NCI-H1417 (cell line): ENCODE data around the gene P2RX6.
A peak's percentile ranks its signal among the peaks of the same experiment; 100 is the strongest.
"Not testable (repeated sequence)": the region's sequence is repeated elsewhere in the genome, so short reads cannot be mapped to it uniquely, and the experiment has no call there.

Experiments
- DNase-seq, 3 experiments: peaks; one replicate each; lab custom pipeline; 2025; lab: John Stamatoyannopoulos, UW

Gene P2RX6

DNA sequence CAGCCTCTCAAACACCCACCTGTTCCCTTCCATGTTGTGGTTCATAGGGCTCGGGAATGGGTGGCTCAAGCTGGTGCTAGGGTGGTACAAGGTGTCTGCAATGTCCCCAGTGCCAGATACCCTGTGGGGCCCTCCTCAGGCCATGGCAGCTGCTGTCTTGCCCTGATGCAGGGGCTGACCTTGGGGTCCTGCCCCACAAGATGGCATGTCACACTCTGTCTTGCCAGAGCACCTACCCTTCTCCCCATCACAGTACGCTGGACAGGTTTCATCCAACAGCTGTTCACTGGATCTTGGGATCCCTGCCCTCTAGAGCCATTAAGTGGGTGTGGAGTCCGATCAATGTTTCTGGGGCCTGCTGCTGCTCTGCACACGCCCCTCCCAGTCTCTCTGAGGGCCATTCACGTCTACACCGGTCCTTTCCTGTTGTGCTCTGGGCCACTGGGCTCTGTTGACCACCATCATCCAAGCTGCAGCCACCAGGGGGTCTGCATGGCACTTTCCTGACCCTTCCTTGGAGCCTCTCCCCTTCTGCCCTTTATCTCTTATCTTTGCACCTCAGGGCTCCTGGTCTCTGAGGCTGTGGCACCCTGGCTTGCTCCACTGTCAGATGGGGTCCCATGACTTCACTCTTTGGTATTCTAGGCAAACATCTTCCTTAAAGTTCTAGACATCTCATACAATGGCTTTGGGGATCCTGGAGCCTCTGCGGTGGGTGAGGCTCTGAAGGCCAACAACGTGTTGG lies 37.9 kb downstream of the P2RX6 start:
- no peak for DNase-seq

GRCh38 chr22:21054046-21054713 lies 39.2 kb downstream of the P2RX6 start:
- DNase-seq, result no peak

DNA sequence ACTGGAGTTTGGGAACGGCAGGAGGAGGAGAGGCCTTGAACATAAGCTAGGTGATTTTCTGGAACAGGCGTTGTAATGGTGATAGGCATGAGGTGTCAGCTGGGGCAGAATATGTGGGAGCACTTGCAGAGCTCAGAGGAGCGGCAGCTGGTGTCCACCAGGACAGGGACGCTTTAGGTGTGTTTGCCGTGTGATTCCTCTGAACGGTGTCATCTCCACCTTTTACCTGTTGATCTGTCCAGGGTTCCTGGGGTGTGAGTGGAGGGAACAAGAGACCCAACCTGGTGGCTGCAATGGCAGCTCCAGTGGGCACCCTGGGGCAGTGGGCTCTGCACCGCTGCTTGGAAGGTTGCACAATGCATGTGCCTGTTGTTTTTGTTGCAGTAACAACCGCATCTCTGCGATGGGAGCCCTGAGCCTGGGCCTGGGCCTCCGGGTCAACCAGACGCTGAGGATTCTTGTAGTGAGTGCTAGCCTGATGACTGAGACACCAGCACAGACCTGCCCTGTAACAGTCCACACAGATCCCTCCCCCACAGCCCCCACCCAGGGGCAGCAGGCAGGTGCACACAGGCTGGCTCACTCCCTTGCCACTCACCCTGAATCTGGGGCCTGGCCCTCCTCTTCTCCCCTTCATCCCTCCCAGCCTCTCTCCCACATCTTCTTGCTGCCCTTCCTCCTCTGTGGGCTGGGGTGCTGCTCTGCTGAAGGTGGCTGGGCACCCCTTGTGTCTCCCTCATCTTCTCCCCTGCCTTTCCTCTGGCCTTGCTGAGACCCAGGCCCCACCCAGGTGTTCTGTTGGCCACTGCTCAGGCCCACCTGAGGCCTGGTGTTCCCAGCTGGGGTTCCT lies 40.0 kb downstream of the P2RX6 start:
- no peak for DNase-seq

DNA sequence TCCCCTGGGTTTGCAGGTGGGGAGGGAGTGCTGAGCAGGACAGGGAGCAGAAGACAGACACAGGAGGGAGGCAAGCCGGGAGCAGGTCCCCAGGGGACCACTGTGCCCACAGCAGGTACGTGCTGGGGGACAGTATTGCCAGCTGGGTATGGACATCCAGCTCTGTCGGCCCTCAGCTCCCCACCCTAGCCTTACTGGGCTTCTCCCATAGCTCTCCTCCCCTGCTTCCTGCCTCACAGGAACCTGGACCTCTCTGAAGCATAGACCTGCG lies 40.5 kb downstream of the P2RX6 start:
- DNase-seq, result no peak

- DNase-seq, result no peak
These were observed 40.9 kb downstream of the P2RX6 start for GRCh38 chr22:21055880-21056319.

DNA sequence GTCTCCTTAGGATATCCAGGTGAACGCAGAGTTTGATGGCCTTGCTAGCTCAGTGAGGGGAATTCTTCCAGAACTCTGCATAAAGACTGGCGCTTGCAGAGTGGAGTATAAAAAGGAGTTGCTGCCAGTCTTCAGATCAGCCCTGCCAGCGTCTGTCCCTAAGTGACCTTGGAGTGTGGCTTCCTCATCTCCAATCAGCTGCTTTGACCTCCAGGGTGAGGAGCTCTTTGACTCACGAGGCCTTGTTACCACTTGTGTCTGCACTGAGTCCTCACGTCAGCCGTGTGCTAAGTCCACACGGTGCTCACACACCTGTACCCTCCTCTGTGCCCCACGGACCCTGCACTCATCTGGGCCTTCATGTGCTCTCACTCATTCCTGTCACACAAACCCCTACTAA lies 45.4 kb downstream of the P2RX6 start:
- not testable (repeated sequence) for DNase-seq

GRCh38 chr22:21061660-21062321 lies 46.8 kb downstream of the P2RX6 start:
- DNase-seq, result not testable (repeated sequence)

- DNase-seq, result not testable (repeated sequence)
These were observed 49.5 kb downstream of the P2RX6 start for GRCh38 chr22:21064425-21064824.

- DNase-seq, result peak in 1 of 3 experiments; percentile 2
These were observed 50.2 kb downstream of the P2RX6 start for GRCh38 chr22:21064917-21065864.

DNA sequence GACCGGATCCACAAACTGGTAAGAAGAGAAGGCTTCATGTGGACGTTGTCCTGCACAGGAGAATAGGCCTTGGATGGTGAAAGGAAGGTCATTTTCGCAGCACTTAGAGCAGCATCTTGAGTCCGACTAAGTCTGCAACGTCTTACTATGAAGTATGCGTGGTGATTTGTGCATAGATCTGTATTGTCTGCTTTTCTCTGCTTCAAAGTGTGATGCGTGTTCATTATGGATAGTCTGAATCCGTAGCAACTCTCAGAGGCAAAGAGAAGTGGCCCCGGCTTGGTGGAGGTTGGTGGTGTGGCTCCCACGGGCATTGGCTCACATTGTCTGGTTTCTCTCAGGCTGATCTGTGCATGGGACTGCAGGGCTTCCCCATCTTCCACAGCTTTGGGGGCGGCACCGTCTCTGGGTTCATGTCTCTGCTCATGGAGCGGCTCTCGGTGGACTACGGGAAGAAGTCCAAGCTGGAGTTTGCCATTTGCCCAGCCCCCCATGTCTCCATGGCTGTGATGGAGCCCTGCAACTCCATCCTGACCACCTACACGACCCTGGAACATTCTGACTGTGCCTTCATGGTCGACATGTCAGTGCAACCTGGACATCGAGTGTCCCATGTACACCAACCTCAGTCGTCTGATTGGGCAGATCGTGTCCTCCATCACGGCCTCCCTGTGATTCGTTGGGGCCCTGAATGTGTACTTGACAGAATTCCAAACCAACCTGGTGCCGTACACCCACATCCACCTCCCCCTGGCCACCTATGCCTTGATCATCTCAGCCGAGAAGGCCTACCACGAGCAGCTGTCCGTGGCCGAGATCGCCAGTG lies 52.3 kb downstream of the P2RX6 start:
- DNase-seq, result no peak

DNA sequence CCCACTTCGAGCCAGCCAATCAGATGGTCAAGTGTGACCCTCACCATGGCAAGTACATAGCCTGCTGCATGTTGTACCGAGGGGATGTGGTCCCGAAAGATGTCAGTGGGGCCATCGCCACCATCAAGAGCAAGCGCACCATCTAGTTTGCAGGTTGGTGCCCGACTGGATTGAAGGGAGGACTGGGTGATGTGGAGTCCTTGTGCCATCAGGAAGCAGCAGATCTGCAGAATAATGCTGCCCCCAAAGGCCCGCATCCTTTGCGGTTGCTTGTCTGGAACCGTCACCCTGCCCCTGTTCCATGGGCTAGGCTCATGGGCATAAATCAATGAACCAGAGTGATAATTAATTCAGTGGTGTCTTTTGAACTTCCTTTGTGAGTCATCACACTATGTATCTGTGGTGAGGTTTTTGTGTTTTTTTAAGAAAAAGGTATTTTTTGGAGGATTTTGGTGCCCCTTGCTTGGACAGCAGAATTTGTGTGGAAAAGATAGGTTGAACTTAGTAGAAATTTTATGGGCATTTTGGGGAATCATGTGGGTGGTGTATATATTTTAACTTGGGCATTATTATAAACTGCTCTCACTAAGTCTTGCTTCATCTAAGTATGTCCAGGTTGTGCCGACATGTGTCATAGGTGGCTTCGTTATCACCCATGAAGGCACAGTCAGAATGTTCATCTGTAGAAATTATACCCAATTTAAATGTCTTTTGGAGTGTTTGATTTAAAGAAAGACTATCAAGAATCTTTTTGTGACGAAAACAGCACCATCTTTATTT lies 53.1 kb downstream of the P2RX6 start:
- no peak for DNase-seq

- DNase-seq, result no peak
These were observed 53.8 kb downstream of the P2RX6 start for GRCh38 chr22:21068681-21069276.

GRCh38 chr22:21069375-21069774 lies 54.4 kb downstream of the P2RX6 start:
- no peak for DNase-seq

- no peak for DNase-seq
These were observed 56.0 kb downstream of the P2RX6 start for GRCh38 chr22:21070690-21071615.

- DNase-seq, result not testable (repeated sequence)
These were observed 56.8 kb downstream of the P2RX6 start for GRCh38 chr22:21071796-21072195.

GRCh38 chr22:21073023-21073422 lies 58.1 kb downstream of the P2RX6 start:
- DNase-seq, result no peak

GRCh38 chr22:21073482-21073881 lies 58.5 kb downstream of the P2RX6 start:
- no peak for DNase-seq
